Measurements from ENCODE around the gene ARHGEF1.

- peak; percentile 13 for TF ChIP-seq CTCF (IDR thresholded peaks at IDR 0.05; ENCODE audit: low read depth, low read length)
- TF ChIP-seq, protein P1, sequence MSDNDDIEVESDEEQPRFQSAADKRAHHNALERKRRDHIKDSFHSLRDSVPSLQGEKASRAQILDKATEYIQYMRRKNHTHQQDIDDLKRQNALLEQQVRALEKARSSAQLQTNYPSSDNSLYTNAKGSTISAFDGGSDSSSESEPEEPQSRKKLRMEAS (IDR thresholded peaks at IDR 0.05; ENCODE audit: low read depth, low read length), result no peak
Observed at GRCh38 chr19:41893899-41894298, 10.9 kb downstream of the ARHGEF1 start.
